Measurements from ENCODE around the gene ALDH1A3.

Gene ALDH1A3

GRCh38 chr15:100952566-100952965 lies 72.9 kb downstream of the ALDH1A3 start:
- DNase-seq (ENCODE audit: low read depth), result no peak

- no peak for DNase-seq (ENCODE audit: low read depth)
Measured at GRCh38 chr15:100958326-100959065, 78.9 kb downstream of the ALDH1A3 start.

- no peak for DNase-seq (ENCODE audit: low read depth)
Measured at GRCh38 chr15:100959066-100960050, 79.7 kb downstream of the ALDH1A3 start.

Measured in activated T-cell treated with anti-CD3 and anti-CD28 coated beads for 1 hour (primary cell).